Activated CD4-positive, alpha-beta T cell treated with anti-CD3 and anti-CD28 coated beads, Interleukin-2, Interleukin-6, amounts not matched to agents 100 ng/mL and 50 ng/mL, durations not matched to agents 16 hours and 8 hours (primary cell): ENCODE data around the gene NUPR1.
A peak's percentile ranks its signal among the peaks of the same experiment; 100 is the strongest.
"Not testable (repeated sequence)": the region's sequence is repeated elsewhere in the genome, so short reads cannot be mapped to it uniquely, and the experiment has no call there.

ENCODE experiments used
- DNase-seq: peaks from one replicate; pipeline ENCODE4 v3.0.0-alpha.2; 2020

The NUPR1 gene

DNA sequence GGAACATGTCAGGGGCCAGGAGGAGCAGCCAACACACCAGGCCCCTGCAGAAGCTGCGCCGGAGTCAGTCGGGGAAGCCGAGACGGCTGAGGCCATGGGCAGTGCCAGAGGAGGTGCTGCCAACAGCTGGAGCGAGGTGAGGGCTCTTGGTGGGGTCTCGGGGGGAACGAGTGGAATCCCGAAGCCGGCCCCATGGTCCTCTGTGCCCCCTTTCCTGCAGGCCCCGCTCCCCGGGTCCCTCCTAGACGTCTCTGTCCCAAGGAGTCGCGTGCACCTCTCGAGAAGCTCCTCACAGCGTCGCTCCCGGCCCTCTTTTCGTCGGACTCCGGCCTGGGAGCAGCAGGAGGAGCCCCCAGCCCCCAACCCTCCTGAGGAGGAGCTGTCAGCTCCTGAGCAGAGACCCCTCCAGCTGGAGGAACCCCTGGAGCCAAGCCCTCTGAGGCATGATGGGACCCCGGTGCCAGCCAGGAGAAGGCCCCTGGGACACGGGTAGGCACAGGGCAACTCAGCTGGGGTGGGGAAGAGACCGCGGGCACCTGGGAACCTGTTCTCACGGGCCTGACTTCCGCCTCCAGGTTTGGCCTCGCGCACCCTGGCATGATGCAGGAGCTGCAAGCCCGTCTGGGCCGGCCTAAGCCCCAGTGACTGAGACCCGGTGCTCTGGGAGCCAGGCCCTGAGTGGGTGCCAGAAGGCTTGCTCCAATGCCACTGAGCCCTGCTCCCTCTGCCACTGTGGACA lies 40.7 kb downstream of the NUPR1 start:
- no peak for DNase-seq

DNA sequence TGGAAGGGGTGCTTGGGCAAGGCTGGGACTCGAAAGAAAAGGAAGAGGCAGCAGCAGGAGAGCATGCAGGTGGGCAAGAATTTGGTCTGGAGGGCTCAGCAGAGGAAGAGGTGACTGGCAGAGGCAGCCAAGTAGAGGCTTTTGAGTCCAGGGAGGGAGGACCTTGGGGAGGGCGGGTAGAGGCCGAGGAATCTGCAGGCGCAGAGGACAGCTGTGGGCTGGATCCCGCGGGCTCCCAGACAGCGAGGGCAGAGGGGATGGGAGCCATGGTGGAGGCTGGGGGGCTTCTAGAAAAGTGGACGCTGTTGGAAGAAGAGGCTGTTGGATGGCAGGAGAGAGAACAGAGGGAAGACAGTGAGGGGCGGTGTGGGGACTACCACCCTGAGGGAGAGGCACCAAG lies 41.4 kb downstream of the NUPR1 start:
- DNase-seq = no peak

DNA sequence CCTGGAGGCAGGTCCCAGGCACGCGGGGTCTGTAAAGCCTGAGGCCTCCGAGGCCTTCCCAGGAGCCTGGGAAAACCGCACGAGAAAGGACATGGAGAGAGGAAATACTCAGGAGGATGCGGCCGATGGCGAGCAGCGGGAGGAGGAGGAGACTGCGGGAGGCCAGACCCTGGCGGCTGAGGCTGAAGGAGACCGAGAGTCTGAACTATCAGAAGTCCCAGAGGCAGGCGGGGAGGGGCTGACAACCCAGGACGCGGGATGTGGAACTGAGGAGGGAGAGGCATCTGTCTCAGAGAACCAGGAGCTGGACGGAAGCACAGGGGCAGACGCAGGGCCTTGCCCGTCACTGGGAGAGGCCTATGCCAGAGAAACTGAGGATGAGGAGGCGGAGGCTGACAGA lies 41.9 kb downstream of the NUPR1 start:
- DNase-seq = no peak

DNA sequence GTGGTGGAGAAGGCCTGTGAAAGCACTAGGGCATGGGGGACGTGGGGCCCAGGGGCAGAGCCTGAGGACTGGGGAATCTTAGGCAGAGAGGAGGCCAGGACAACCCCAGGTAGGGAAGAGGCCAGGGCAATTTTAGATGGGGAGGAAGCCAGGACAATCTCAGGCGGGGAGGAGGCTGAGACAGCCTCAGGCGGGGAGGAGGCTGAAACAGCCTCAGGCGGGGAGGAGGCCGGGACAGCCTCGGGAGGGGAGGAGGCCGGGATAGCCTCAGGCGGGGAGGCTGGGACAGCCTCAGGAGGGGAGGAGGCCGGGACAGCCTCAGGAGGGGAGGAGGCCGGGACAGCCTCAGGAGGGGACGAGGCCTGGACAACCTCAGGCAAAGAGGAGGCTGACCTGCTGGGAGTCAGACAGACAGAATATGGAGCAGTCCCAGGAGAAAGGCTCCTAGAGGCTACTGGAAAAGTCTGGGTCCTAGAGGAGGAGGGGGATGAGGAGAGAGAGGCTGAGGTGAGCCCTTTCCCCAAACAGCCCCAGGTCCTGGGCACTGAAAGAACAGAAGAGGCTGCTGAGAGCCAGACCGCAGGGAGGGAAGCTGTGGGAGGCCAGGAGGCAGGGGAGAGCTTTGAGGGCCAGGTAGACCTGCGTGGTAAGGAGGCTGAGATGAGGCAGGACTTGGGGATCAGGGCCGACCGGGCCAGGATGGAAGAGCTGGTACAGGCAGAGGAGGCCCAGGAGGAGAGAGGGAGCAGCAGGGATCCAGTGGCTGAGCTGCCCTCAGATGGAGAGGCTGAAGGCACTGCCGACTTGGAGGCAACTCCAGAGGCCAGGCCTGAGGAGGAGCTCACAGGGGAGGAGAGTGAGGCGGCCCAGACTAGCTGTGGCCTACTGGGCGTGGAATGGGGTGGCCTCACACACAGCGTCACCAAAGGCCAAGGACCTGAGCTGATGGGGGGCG lies 42.7 kb downstream of the NUPR1 start:
- no peak for DNase-seq

DNA sequence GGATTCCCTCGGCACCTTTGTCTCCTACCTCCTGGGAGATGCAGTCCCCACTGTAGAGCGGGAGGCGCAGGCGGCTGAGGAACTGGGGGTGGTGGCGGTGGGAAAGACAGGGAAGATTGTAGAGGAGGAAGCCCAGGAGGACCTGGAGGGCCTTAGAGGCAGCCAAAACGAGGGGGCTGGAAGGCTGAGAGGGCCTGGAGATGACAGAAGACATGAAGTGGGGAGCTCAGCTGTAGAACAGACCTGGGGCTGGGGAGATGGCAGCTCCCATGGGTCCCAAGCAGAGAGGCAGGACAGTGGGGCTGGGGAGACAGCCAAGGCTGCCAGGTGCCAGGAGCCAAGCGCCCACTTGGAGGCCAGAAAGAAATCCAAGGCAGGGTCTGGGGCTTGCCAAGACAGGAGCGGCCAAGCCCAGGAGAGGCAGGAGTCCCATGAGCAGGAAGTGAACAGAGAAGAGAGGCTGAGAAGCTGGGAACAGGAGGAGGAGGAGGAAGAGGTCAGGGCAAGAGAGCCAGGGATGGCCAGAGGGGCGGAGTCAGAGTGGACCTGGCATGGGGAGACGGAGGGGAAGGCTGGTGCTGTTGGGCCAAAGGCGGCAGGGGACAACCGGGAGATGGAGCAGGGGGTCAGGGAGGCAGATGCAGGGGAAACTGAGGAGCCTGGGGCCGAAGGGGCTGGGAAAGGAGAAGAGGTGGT lies 43.5 kb downstream of the NUPR1 start:
- DNase-seq = no peak

DNA sequence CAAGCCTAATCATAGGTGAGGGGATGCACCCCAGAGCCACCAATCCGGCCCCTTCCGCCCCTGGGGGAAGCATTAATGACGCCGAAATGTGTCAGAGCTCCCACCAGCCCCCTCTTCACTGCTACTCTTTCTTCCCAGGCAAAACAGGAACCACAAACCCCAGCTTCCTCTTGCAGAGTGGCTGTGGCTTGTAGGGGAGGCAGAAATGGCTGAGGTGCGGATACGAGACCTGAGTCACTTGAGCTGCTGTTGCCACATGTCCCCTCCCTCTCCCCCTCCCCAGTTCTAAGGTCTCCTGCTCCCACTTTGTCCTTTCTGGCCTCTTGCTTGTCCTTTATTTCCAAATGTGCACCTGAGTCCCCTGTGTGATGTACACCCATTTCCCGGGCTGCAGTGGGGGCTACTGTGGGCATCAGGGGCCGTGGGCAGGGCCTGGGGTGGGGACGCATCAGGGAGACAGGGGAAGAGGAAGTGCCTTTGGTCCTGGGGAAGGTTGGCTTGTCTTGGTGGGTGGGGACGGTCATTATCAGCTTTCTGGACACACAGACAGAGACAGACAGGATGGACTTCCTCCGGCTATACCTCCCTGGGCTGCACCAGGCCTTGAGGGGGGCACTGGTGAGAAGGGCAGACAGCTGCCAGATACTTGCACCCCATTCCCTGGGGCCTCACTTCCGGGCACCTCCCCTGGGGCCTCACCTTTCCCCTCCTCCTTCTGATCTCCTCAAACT lies 44.5 kb downstream of the NUPR1 start, which contains the start of gene APOBR:
Gene APOBR, plus strand, starts transcription at position 523 of the 731 bp plus-strand sequence. Its CDS starts 39 bp downstream, at position 562.
- DNase-seq = peak; percentile 94

DNA sequence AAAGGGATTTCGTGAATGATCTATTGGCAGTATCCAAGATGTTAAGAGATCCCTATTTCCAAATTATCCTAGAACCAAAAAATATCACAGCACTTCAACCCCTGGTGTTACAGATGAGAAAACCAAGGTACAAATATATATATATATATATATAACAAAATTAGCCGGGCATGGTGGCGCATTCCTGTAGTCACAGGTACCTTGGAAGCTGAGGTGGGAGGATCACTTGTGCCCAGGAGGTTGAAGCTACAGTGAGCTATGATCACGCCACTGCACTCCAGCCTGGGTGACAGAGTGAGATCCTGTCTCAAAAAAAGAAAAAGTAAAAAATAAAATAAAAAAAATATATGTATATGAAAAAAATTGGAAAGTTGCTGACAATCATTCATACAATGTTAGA lies 46.3 kb downstream of the NUPR1 start:
- no peak for DNase-seq

DNA sequence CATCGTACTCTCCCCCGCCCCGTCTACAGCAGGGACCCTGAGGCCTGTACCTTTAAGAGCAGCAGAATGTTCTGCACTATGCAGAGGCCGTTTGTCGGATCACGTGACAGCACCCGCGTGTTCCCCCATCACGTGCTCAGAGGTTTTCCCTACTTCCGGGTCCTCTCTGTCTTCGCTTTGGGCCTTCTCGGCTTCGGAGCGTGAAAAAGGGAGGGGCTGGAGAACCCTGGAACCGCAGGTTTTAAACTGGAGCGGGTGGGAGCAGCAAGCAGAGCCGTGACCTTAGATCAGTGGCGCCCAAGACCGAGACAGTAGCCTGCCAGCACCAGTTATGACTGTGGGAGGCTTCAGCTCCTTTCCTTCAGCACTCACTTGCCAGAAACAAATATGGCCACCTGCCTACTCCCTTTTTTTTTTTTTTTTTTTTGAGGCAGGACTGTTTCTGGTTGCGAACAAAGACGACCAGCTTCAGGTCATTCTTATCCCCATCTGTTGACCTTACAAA lies 46.8 kb downstream of the NUPR1 start, which contains the start of gene CLN3:
Gene CLN3, minus strand, starts transcription at position 105 of the 505 bp plus-strand sequence. CDS start 315 bp downstream, outside the sequence.
- peak; percentile 94 for DNase-seq

DNA sequence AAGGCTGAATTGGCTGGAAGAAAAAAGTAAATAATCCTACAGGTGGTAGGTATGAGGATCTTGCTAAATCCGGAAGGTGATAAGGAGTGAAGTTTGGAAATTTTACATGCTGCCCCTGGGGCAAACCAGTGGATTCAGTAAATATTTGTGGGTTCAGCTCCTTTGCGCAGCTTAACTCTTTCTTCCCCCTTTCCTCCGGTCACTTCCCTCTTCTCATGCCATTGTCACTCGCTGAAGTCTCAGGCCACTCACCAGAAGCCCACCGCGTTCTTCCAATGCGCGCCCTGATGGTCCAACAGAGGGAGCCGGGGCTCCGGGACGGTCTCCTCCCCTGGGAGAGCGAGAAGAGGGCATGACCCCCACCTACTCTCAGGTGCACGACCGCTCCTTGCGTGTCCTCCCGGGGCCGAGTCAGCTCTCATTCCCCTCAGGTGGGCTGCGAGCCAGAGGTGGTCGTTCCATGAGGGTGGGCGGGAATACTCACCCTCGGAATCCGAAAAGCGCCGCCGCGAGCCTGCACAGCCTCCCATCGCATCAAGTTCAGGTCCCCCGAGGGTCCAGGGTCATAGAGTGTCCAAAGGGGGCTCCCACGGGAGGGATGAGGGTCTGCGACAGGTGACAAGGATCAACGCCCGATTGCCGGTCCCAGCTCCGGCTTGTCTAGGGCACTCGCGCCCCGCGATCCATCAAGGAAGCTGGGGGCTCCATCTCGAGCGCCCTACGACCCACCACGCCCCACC lies 47.4 kb downstream of the NUPR1 start:
- peak; percentile 32 for DNase-seq

DNA sequence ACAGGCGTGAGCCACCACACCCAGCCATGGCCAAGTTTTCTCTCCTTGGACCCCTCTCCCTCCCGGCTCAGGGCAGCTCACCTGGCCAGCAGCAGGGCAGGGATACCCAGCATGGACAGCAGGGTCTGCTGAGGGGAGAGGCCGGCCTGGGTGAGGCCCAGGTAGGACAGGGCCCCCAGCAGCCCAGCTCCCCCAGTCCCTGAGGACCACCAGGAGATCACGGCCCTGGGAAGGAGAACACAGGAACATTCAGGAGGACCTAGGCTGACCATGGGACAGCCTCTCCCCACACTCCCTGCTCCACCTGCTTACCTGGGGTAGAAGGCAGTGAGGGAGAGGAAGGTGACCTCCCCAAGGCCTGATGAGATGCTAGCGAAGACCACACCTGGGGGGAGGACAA lies 52.5 kb downstream of the NUPR1 start:
- DNase-seq = no peak

DNA sequence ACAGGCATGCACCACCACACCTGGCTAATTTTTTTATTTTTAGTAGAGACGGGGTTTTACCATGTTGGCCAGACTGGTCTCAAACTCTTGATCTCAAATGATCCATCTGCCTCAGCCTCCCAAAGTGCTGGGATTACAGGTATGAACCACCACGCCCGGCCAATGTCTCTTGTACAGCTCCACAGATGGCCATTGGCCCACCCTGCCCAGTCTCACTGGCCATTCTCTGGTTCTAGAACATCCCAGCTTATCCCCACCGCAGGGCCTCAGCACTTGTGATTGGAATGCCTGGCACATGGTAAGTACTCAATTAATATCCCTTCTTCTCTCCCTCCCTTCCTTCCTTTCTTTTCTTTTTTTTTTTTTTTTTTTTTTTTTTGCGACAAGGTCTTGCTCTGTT lies 55.4 kb downstream of the NUPR1 start:
- not testable (repeated sequence) for DNase-seq
